WTC11 (cell line): ENCODE measurements around the gene FAF1. TPM values are rescaled to one million over a fixed set of nuclear protein-coding genes. Genes with fewer than 3 reads are reported as not detected.

Source experiments
- ATAC-seq: fragments of 200-7000 bp; cut with Tn5 transposase; 2 replicates; pipeline ENCODE4 v1.10.0; 2021; ENCODE audit warnings: mild to moderate bottlenecking, moderate library complexity
- CTCF ChIA-PET: fragments of 300-600 bp; sonication (Branson Sonifier 250); formaldehyde crosslinking; loops from one replicate; lab custom pipeline; 2021; ENCODE audit warnings: antibody characterized with exemption; lab: Charles Lee
- POLR2A ChIA-PET: fragments of 350-600 bp; sonication (Branson Sonifier 250); formaldehyde crosslinking; loops from one replicate; lab custom pipeline; 2021; ENCODE audit warnings: antibody characterized with exemption; lab: Charles Lee
- DNase-seq: peaks from one replicate; pipeline ENCODE4 v3.0.0; 2021; ENCODE audit warnings: low spot score
- H3K27ac Mint-ChIP-seq: 2 replicates; pipeline ENCODE4 v1.8.0; 2021; ENCODE audit warnings: mixed read lengths
- H3K27me3 Mint-ChIP-seq: 2 replicates; pipeline ENCODE4 v1.8.0; 2021; ENCODE audit warnings: low read depth, mild to moderate bottlenecking, moderate library complexity, mixed read lengths
- H3K36me3 Mint-ChIP-seq: 2 replicates; pipeline ENCODE4 v1.8.0; 2021; ENCODE audit warnings: mixed read lengths
- H3K4me1 Mint-ChIP-seq: 2 replicates; pipeline ENCODE4 v1.8.0; 2022; ENCODE audit warnings: mixed read lengths
- H3K4me3 Mint-ChIP-seq: 2 replicates; pipeline ENCODE4 v1.8.0; 2021; ENCODE audit warnings: mild to moderate bottlenecking, moderate library complexity, mixed read lengths
- H3K9me3 Mint-ChIP-seq: 2 replicates; pipeline ENCODE4 v1.8.0; 2021; ENCODE audit warnings: mixed read lengths
- EMX1 ChIP-seq: fragments of 250-450 bp; sonication (Bioruptor Pico); IDR thresholded peaks from 2 replicates; pipeline ENCODE4 v1.8.0; 2021; ENCODE audit warnings: mild to moderate bottlenecking
- GRHL2 ChIP-seq: fragments of 250-450 bp; sonication (Bioruptor Pico); IDR thresholded peaks from 2 replicates; pipeline ENCODE4 v1.8.0; 2022; ENCODE audit warnings: mild to moderate bottlenecking, moderate library complexity; ENCODE audit not compliant: insufficient replicate concordance, severe bottlenecking
- HMGA2 ChIP-seq: fragments of 250-450 bp; sonication (Bioruptor Pico); IDR thresholded peaks from 2 replicates; pipeline ENCODE4 v1.4.0; 2021; ENCODE audit warnings: mild to moderate bottlenecking, moderate library complexity
- MXD4 ChIP-seq: fragments of 250-450 bp; sonication (Bioruptor Pico); IDR thresholded peaks from 2 replicates; pipeline ENCODE4 v1.8.0; 2021; ENCODE audit warnings: mild to moderate bottlenecking, moderate library complexity, borderline replicate concordance
- MYBL2 ChIP-seq: sonication (generic); formaldehyde crosslinking; IDR thresholded peaks from 2 replicates; pipeline ENCODE4 v1.8.1; 2023; ENCODE audit warnings: mild to moderate bottlenecking, moderate library complexity, missing genetic modification reagents
- NFE2L1 ChIP-seq: sonication (generic); formaldehyde crosslinking; IDR thresholded peaks from 2 replicates; pipeline ENCODE4 v1.8.1; 2023; ENCODE audit warnings: missing genetic modification reagents
- OVOL2 ChIP-seq: fragments of 250-450 bp; sonication (Bioruptor Pico); IDR thresholded peaks from 2 replicates; pipeline ENCODE4 v1.9.0; 2021; ENCODE audit warnings: mild to moderate bottlenecking, borderline replicate concordance
- PRRX2 ChIP-seq: fragments of 250-450 bp; sonication (Bioruptor Pico); IDR thresholded peaks from 2 replicates; pipeline ENCODE4 v1.8.0; 2021; ENCODE audit warnings: mild to moderate bottlenecking
- RELA ChIP-seq: sonication (generic); formaldehyde crosslinking; IDR thresholded peaks from 2 replicates; pipeline ENCODE4 v1.8.1; 2022; ENCODE audit warnings: missing genetic modification reagents, mild to moderate bottlenecking, borderline replicate concordance
- TCF7 ChIP-seq: sonication (generic); formaldehyde crosslinking; IDR thresholded peaks from 2 replicates; pipeline ENCODE4 v1.8.0; 2022; ENCODE audit warnings: mild to moderate bottlenecking, low read depth, missing genetic modification reagents, moderate library complexity
- TEAD1 ChIP-seq: sonication (generic); formaldehyde crosslinking; IDR thresholded peaks from 2 replicates; pipeline ENCODE4 v1.8.0; 2022; ENCODE audit warnings: mild to moderate bottlenecking, missing genetic modification reagents
- ZBTB21 ChIP-seq: sonication (generic); formaldehyde crosslinking; IDR thresholded peaks from 2 replicates; pipeline ENCODE4 v1.8.1; 2023; ENCODE audit warnings: mild to moderate bottlenecking, missing genetic modification reagents, borderline replicate concordance
- ZNF317 ChIP-seq: sonication (generic); formaldehyde crosslinking; IDR thresholded peaks from 2 replicates; pipeline ENCODE4 v1.8.1; 2023; ENCODE audit warnings: low read depth, mild to moderate bottlenecking, moderate library complexity, missing genetic modification reagents, borderline replicate concordance
- ZNF416 ChIP-seq: fragments of 250-450 bp; sonication (Bioruptor Pico); IDR thresholded peaks from 2 replicates; pipeline ENCODE4 v1.9.0; 2021; ENCODE audit warnings: mild to moderate bottlenecking, inconsistent platforms
- total RNA-seq: library from RNA; stranded (reverse); gene quantifications from 3 replicates; pipeline ENCODE4 v1.2.3, GENCODE V29; 2021
- TF ChIP-seq, protein P1 (sequence below): sonication (generic); formaldehyde crosslinking; IDR thresholded peaks from 2 replicates; pipeline ENCODE4 v1.8.1; 2023; ENCODE audit warnings: mild to moderate bottlenecking, missing genetic modification reagents
- TF ChIP-seq, protein P2 (sequence below): sonication (generic); formaldehyde crosslinking; IDR thresholded peaks from 2 replicates; pipeline ENCODE4 v1.8.1; 2023; ENCODE audit warnings: mild to moderate bottlenecking, missing genetic modification reagents
- TF ChIP-seq, protein P3 (sequence below): sonication (generic); formaldehyde crosslinking; IDR thresholded peaks from 2 replicates; pipeline ENCODE4 v1.8.0; 2023; ENCODE audit warnings: missing genetic modification reagents, mild to moderate bottlenecking, borderline replicate concordance
- TF ChIP-seq, protein P4 (sequence below): sonication (generic); formaldehyde crosslinking; IDR thresholded peaks from 2 replicates; pipeline ENCODE4 v1.8.1; 2022; ENCODE audit warnings: low read depth, missing genetic modification reagents, borderline replicate concordance
- TF ChIP-seq, protein P5 (sequence below): fragments of 250-450 bp; sonication (Bioruptor Pico); IDR thresholded peaks from 2 replicates; pipeline ENCODE4 v2.1.2; 2022; ENCODE audit warnings: mild to moderate bottlenecking, moderate library complexity

Gene FAF1
- total RNA-seq, 1 experiment from 2014 or later, result 53.5 TPM

DNA sequence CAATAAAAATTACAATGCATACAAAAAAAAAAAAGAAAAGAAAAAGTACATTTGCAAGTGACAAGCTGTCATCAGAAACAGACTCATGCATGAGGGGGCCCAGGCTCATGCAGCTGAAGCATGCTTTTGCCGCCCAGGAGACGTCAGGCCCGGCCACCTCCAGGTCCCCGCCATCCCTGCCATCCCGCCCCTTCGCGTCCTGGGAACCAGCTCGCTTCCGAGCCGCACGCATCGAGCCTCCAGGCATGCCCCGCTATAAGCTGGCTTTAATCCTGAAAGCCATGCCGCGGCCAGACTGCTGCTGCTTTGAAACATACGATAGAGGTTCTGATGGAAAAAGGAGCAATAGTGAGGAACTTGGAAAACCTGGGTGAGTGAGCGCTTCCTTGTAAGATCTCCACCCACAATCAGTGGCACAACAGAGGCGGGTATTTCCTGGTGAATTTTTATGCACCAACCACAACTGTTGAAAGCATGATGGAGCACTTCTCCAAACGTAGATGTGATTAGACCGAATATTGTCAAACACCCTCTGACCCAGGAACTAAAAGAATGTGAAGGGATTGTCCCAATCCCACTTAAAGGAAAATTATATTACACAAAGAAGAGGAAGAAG, 113.7 kb downstream of the FAF1 start:
- H3K9me3 Mint-ChIP-seq, result peaks cover 9% of the 10 kb centered on the region; the same call in 1 of the 2 replicates
- no peaks in the 10 kb centered on the region for H3K27me3 Mint-ChIP-seq
- H3K4me1 Mint-ChIP-seq, result peaks cover 7% of the 10 kb centered on the region; the same call in 1 of the 2 replicates
- DNase-seq, result no peak
- no peak overlapping the region; the same call in 1 of the 2 replicates for H3K27ac Mint-ChIP-seq
- ChIA-PET POLR2A (no interaction called here), CTCF (no interaction called here)
- TF ChIP-seq TEAD1 (no peak), EMX1 (CRISPR knock-in tag) (no peak), MYBL2 (CRISPR knock-in tag) (no peak), RELA (no peak), MXD4 (CRISPR knock-in tag) (no peak), ZNF317 (CRISPR knock-in tag) (no peak), NFE2L1 (CRISPR knock-in tag) (no peak), PRRX2 (CRISPR knock-in tag) (no peak), OVOL2 (no peak), TCF7 (CRISPR knock-in tag) (no peak), HMGA2 (no peak), ZBTB21 (CRISPR knock-in tag) (no peak), ZNF416 (CRISPR knock-in tag) (no peak), GRHL2 (no peak)
- TF ChIP-seq, protein P1, sequence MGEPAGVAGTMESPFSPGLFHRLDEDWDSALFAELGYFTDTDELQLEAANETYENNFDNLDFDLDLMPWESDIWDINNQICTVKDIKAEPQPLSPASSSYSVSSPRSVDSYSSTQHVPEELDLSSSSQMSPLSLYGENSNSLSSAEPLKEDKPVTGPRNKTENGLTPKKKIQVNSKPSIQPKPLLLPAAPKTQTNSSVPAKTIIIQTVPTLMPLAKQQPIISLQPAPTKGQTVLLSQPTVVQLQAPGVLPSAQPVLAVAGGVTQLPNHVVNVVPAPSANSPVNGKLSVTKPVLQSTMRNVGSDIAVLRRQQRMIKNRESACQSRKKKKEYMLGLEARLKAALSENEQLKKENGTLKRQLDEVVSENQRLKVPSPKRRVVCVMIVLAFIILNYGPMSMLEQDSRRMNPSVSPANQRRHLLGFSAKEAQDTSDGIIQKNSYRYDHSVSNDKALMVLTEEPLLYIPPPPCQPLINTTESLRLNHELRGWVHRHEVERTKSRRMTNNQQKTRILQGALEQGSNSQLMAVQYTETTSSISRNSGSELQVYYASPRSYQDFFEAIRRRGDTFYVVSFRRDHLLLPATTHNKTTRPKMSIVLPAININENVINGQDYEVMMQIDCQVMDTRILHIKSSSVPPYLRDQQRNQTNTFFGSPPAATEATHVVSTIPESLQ (CRISPR knock-in tag), result no peak
- TF ChIP-seq, protein P2, sequence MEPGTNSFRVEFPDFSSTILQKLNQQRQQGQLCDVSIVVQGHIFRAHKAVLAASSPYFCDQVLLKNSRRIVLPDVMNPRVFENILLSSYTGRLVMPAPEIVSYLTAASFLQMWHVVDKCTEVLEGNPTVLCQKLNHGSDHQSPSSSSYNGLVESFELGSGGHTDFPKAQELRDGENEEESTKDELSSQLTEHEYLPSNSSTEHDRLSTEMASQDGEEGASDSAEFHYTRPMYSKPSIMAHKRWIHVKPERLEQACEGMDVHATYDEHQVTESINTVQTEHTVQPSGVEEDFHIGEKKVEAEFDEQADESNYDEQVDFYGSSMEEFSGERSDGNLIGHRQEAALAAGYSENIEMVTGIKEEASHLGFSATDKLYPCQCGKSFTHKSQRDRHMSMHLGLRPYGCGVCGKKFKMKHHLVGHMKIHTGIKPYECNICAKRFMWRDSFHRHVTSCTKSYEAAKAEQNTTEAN (CRISPR knock-in tag), result no peak
- TF ChIP-seq, protein P3, sequence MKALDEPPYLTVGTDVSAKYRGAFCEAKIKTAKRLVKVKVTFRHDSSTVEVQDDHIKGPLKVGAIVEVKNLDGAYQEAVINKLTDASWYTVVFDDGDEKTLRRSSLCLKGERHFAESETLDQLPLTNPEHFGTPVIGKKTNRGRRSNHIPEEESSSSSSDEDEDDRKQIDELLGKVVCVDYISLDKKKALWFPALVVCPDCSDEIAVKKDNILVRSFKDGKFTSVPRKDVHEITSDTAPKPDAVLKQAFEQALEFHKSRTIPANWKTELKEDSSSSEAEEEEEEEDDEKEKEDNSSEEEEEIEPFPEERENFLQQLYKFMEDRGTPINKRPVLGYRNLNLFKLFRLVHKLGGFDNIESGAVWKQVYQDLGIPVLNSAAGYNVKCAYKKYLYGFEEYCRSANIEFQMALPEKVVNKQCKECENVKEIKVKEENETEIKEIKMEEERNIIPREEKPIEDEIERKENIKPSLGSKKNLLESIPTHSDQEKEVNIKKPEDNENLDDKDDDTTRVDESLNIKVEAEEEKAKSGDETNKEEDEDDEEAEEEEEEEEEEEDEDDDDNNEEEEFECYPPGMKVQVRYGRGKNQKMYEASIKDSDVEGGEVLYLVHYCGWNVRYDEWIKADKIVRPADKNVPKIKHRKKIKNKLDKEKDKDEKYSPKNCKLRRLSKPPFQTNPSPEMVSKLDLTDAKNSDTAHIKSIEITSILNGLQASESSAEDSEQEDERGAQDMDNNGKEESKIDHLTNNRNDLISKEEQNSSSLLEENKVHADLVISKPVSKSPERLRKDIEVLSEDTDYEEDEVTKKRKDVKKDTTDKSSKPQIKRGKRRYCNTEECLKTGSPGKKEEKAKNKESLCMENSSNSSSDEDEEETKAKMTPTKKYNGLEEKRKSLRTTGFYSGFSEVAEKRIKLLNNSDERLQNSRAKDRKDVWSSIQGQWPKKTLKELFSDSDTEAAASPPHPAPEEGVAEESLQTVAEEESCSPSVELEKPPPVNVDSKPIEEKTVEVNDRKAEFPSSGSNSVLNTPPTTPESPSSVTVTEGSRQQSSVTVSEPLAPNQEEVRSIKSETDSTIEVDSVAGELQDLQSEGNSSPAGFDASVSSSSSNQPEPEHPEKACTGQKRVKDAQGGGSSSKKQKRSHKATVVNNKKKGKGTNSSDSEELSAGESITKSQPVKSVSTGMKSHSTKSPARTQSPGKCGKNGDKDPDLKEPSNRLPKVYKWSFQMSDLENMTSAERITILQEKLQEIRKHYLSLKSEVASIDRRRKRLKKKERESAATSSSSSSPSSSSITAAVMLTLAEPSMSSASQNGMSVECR, result no peak
- TF ChIP-seq, protein P4, sequence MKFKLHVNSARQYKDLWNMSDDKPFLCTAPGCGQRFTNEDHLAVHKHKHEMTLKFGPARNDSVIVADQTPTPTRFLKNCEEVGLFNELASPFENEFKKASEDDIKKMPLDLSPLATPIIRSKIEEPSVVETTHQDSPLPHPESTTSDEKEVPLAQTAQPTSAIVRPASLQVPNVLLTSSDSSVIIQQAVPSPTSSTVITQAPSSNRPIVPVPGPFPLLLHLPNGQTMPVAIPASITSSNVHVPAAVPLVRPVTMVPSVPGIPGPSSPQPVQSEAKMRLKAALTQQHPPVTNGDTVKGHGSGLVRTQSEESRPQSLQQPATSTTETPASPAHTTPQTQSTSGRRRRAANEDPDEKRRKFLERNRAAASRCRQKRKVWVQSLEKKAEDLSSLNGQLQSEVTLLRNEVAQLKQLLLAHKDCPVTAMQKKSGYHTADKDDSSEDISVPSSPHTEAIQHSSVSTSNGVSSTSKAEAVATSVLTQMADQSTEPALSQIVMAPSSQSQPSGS (CRISPR knock-in tag), result no peak
- TF ChIP-seq, protein P5, sequence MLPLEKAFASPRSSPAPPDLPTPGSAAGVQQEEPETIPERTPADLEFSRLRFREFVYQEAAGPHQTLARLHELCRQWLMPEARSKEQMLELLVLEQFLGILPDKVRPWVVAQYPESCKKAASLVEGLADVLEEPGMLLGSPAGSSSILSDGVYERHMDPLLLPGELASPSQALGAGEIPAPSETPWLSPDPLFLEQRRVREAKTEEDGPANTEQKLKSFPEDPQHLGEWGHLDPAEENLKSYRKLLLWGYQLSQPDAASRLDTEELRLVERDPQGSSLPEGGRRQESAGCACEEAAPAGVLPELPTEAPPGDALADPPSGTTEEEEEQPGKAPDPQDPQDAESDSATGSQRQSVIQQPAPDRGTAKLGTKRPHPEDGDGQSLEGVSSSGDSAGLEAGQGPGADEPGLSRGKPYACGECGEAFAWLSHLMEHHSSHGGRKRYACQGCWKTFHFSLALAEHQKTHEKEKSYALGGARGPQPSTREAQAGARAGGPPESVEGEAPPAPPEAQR (CRISPR knock-in tag), result no peak
- ATAC-seq, result peak; percentile 32; the same call in 1 of the 2 replicates
- H3K36me3 Mint-ChIP-seq, result no peaks in the 10 kb centered on the region; the same call in 1 of the 2 replicates
- no peak overlapping the region for H3K4me3 Mint-ChIP-seq
